IMR-90 (cell line): ENCODE data around the gene CHPT1. TPM values are rescaled to one million over a fixed set of nuclear protein-coding genes. Genes with fewer than 3 reads are reported as not detected.

Source experiments
- ATAC-seq: fragments of 200-7000 bp; cut with Tn5 transposase; 2 replicates; pipeline ENCODE4 v1.9.1; 2020; ENCODE audit warnings: low read depth, mild to moderate bottlenecking, moderate library complexity
- BruUV-seq: library from RNA; stranded (reverse); fragments of 400-500 nt; replicated peaks from 2 replicates; lab custom pipeline; 2021; lab: Mats Ljungman, UMichigan
- CTCF ChIA-PET: fragments of 300-600 bp; formaldehyde crosslinking; extraction: SDS; loops from one replicate; lab custom pipeline; 2021; ENCODE audit warnings: antibody characterized with exemption; lab: Yijun Ruan, JAX
- POLR2A ChIA-PET: fragments of 300-600 bp; sonication (Branson Sonifier 250); formaldehyde crosslinking; loops from one replicate; lab custom pipeline; 2022; ENCODE audit warnings: antibody characterized with exemption; ENCODE audit not compliant: unreplicated experiment; lab: Charles Lee
- DNase-seq: peaks from one replicate; pipeline ENCODE4 v3.0.0; 2013
- H2AFZ ChIP-seq: replicated peaks from 2 replicates; pipeline ENCODE3; 2013; ENCODE audit warnings: low read length, mild to moderate bottlenecking; ENCODE audit not compliant: poor library complexity
- H2AK5ac ChIP-seq: 2 replicates; pipeline ENCODE4 v1.6.1; 2013; ENCODE audit warnings: low read depth, low read length, inconsistent platforms
- H2AK9ac ChIP-seq: replicated peaks from 2 replicates; pipeline ENCODE3; 2013; ENCODE audit warnings: mild to moderate bottlenecking, low read depth, low read length, moderate library complexity; ENCODE audit not compliant: poor library complexity
- H2BK120ac ChIP-seq: 2 replicates; pipeline ENCODE4 v1.6.1; 2013; ENCODE audit warnings: low read depth, low read length, inconsistent platforms
- H2BK15ac ChIP-seq: 3 replicates; pipeline ENCODE4 v1.6.1; 2013; ENCODE audit warnings: low read depth, low read length, inconsistent platforms
- H2BK20ac ChIP-seq: 2 replicates; pipeline ENCODE4 v1.6.1; 2013; ENCODE audit warnings: low read depth, mild to moderate bottlenecking, inconsistent platforms, low read length, moderate library complexity
- H2BK5ac ChIP-seq: 2 replicates; pipeline ENCODE4 v1.6.1; 2013; ENCODE audit warnings: mild to moderate bottlenecking, low read depth, low read length, inconsistent platforms; ENCODE audit not compliant: poor library complexity, severe bottlenecking
- H3K14ac ChIP-seq: replicated peaks from 2 replicates; pipeline ENCODE4 v1.6.1; 2013; ENCODE audit warnings: low read depth, low read length, inconsistent platforms
- H3K18ac ChIP-seq: 2 replicates; pipeline ENCODE4 v1.6.1; 2013; ENCODE audit warnings: low read depth, low read length, control low read depth
- H3K23ac ChIP-seq: 2 replicates; pipeline ENCODE4 v1.6.1; 2013; ENCODE audit warnings: low read depth, low read length, inconsistent platforms
- H3K27ac ChIP-seq: 2 replicates; pipeline ENCODE4 v1.5.1; 2013; ENCODE audit warnings: mild to moderate bottlenecking, control low read depth, low read length; ENCODE audit not compliant: insufficient read depth
- H3K27me3 ChIP-seq: 2 replicates; pipeline ENCODE4 v1.6.1; 2013; ENCODE audit warnings: low read length; ENCODE audit not compliant: control insufficient read depth, insufficient read depth
- H3K36me3 ChIP-seq: 2 replicates; pipeline ENCODE4 v1.6.1; 2013; ENCODE audit warnings: low read length, mixed read lengths; ENCODE audit not compliant: control insufficient read depth, insufficient read depth
- H3K4ac ChIP-seq: 2 replicates; pipeline ENCODE4 v1.6.1; 2013; ENCODE audit warnings: low read depth, low read length, inconsistent platforms
- H3K4me1 ChIP-seq: 2 replicates; pipeline ENCODE4 v1.6.1; 2013; ENCODE audit warnings: low read length, mixed read lengths; ENCODE audit not compliant: control insufficient read depth, insufficient read depth
- H3K4me2 ChIP-seq: 2 replicates; pipeline ENCODE4 v1.6.1; 2013; ENCODE audit warnings: low read depth, mild to moderate bottlenecking, control low read depth, low read length, moderate library complexity
- H3K4me3 ChIP-seq: 2 replicates; pipeline ENCODE4 v1.5.1; 2013; ENCODE audit warnings: low read depth, mild to moderate bottlenecking, control low read depth, low read length, moderate library complexity; ENCODE audit not compliant: insufficient read depth
- H3K56ac ChIP-seq: 2 replicates; pipeline ENCODE4 v1.6.1; 2013; ENCODE audit warnings: low read length, inconsistent platforms; ENCODE audit not compliant: insufficient read depth; ENCODE audit errors: extremely low read depth
- H3K79me1 ChIP-seq, 2 experiments: 2 replicates each; pipeline ENCODE4 v1.6.1; 2013; ENCODE audit warnings: low read length in 2 of 2, inconsistent platforms in 1 of 2, low read depth in 1 of 2
- H3K9ac ChIP-seq: 2 replicates; pipeline ENCODE4 v1.6.1; 2013; ENCODE audit warnings: low read depth, low read length, control low read depth
- H3K9me1 ChIP-seq: 2 replicates; pipeline ENCODE4 v1.6.1; 2013; ENCODE audit warnings: low read length, inconsistent platforms; ENCODE audit not compliant: insufficient read depth
- H3K9me3 ChIP-seq: 2 replicates; pipeline ENCODE4 v1.6.1; 2013; ENCODE audit warnings: low read length; ENCODE audit not compliant: control insufficient read depth, insufficient read depth
- H4K20me1 ChIP-seq: 2 replicates; pipeline ENCODE4 v1.6.1; 2013; ENCODE audit warnings: low read length, inconsistent platforms; ENCODE audit not compliant: insufficient read depth
- H4K5ac ChIP-seq: 2 replicates; pipeline ENCODE4 v1.6.1; 2013; ENCODE audit warnings: mild to moderate bottlenecking, low read depth, low read length, control low read depth
- H4K8ac ChIP-seq, 2 experiments: 2 replicates each; pipeline ENCODE4 v1.6.1; 2013; ENCODE audit warnings: low read depth in 2 of 2, low read length in 2 of 2, control low read depth in 1 of 2, inconsistent platforms in 1 of 2
- H4K91ac ChIP-seq: 2 replicates; pipeline ENCODE4 v1.6.1; 2013; ENCODE audit warnings: low read depth, low read length, inconsistent platforms; ENCODE audit not compliant: insufficient read depth
- BHLHE40 ChIP-seq: fragments of 150-350 bp; IDR thresholded peaks from 2 replicates; pipeline ENCODE4 v1.6.1; 2016; ENCODE audit warnings: mild to moderate bottlenecking, low read depth, low read length
- CEBPB ChIP-seq: IDR thresholded peaks from 2 replicates; pipeline ENCODE4 v1.6.1; 2012; ENCODE audit warnings: low read depth, low read length, improper control_type of control experiment
- CHD1 ChIP-seq: IDR thresholded peaks from 2 replicates; pipeline ENCODE4 v1.6.1; 2012; ENCODE audit warnings: low read depth, low read length, improper control_type of control experiment
- FOS ChIP-seq: fragments of 150-350 bp; IDR thresholded peaks from 2 replicates; pipeline ENCODE4 v1.6.1; 2016; ENCODE audit warnings: low read depth, low read length
- MAFK ChIP-seq: IDR thresholded peaks from 2 replicates; pipeline ENCODE4 v1.6.1; 2012; ENCODE audit warnings: low read depth, low read length, improper control_type of control experiment
- MAZ ChIP-seq: IDR thresholded peaks from 2 replicates; pipeline ENCODE4 v1.6.1; 2012; ENCODE audit warnings: low read depth, mild to moderate bottlenecking, low read length, improper control_type of control experiment, moderate library complexity, borderline replicate concordance
- MXI1 ChIP-seq: IDR thresholded peaks from 2 replicates; pipeline ENCODE4 v1.6.1; 2012; ENCODE audit warnings: low read depth, mild to moderate bottlenecking, low read length, moderate library complexity, borderline replicate concordance
- NFE2L2 ChIP-seq: fragments of 150-350 bp; IDR thresholded peaks from 2 replicates; pipeline ENCODE4 v1.6.1; 2016; ENCODE audit warnings: low read depth, mild to moderate bottlenecking, low read length
- POLR2A ChIP-seq: IDR thresholded peaks from 2 replicates; pipeline ENCODE4 v1.6.1; 2012; ENCODE audit warnings: mild to moderate bottlenecking, low read depth, low read length
- RAD21 ChIP-seq: IDR thresholded peaks from 2 replicates; pipeline ENCODE4 v1.6.1; 2012; ENCODE audit warnings: low read length, improper control_type of control experiment
- RCOR1 ChIP-seq: IDR thresholded peaks from 2 replicates; pipeline ENCODE4 v1.6.1; 2012; ENCODE audit warnings: mild to moderate bottlenecking, low read length, improper control_type of control experiment; ENCODE audit not compliant: insufficient replicate concordance
- RFX5 ChIP-seq: IDR thresholded peaks from 2 replicates; pipeline ENCODE4 v1.8.0; 2012; ENCODE audit warnings: low read depth, mild to moderate bottlenecking, low read length, moderate library complexity
- SMC3 ChIP-seq: fragments of 150-350 bp; IDR thresholded peaks from 2 replicates; pipeline ENCODE4 v1.6.1; 2016; ENCODE audit warnings: low read depth, mild to moderate bottlenecking, antibody characterized with exemption, low read length, moderate library complexity
- WGBS, 2 experiments: methylation state at CpG; one replicate each; pipeline versions ENCODE4 v1.1.5 to v1.1.7; 2013; ENCODE audit warnings: missing lambda C conversion rate in 2 of 2; ENCODE audit not compliant: insufficient read length in 1 of 2; ENCODE audit errors: extremely low coverage in 2 of 2; 5-methylcytosine and 5-hydroxymethylcytosine counted together
- dilution Hi-C: fragments of 300-500 bp; cut with HindIII; formaldehyde crosslinking; loops from one replicate; pipeline ENCODE4 v1.14.3; 2018; ENCODE audit warnings: low sequenced_read_pairs; ENCODE audit not compliant: unreplicated experiment
- in situ Hi-C: fragments of 300-500 bp; cut with MboI; formaldehyde crosslinking; loops from 3 replicates; pipeline ENCODE4 v1.14.3; 2019; ENCODE audit warnings: low sequenced_read_pairs, inconsistent platforms, mixed read lengths
- intact Hi-C: fragments of 100-400 bp; cut with micrococcal nuclease; formaldehyde crosslinking; loops from 2 replicates; pipeline ENCODE4 v1.10.0; 2022
- polyA plus RNA-seq, 3 experiments: library from polyadenylated mRNA; depleted of rRNA; stranded (reverse); fragments of >200 nt; gene quantifications; 2 replicates each; pipeline ENCODE4 v1.2.3, GENCODE V29; 2012; ENCODE audit warnings: low replicate concordance in 1 of 3
- total RNA-seq: library from RNA; depleted of rRNA; stranded (reverse); fragments of >200 nt; gene quantifications from 2 replicates; pipeline ENCODE4 v1.2.3, GENCODE V29; 2012
- TF ChIP-seq, protein P1 (sequence below): conservative IDR thresholded peaks from 2 replicates; pipeline ENCODE4 v1.5.1; 2012; ENCODE audit warnings: mild to moderate bottlenecking, low read depth, low read length, improper control_type of control experiment
- TF ChIP-seq, protein P2 (sequence below): fragments of 150-350 bp; IDR thresholded peaks from 2 replicates; pipeline ENCODE4 v1.6.1; 2016; ENCODE audit warnings: low read depth, mild to moderate bottlenecking, low read length, moderate library complexity, borderline replicate concordance
- TF ChIP-seq, protein P3 (sequence below): fragments of 150-350 bp; IDR thresholded peaks from 2 replicates; pipeline ENCODE4 v1.6.1; 2017; ENCODE audit warnings: mild to moderate bottlenecking, antibody characterized with exemption, low read length, low read depth

Gene CHPT1
- total and polyA plus RNA-seq, 2 of the 4 experiments (the other 2 are of a cell fraction): 8.1 to 11.7 TPM

DNA sequence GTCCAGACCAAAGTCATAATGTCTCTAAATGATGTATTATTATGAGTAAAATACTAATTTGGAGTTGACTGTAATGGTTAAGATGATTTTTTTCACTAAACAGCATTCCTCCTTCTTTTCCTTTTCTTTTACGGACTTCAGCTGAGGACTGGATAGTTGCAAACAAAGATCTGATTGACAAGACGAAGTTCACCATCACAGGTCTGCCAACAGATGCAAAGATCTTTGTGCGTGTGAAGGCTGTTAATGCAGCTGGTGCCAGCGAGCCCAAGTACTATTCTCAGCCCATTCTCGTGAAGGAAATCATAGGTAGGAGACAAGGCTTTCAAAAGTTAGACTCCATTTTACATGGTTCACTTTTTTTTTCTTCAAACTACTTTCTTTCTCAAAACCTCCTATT is 29.8 kb upstream of the CHPT1 start:
- H3K56ac ChIP-seq: no peak overlapping the region
- H2BK20ac ChIP-seq: no peak overlapping the region
- no peak overlapping the region for H2AK9ac ChIP-seq
- H2AFZ ChIP-seq: no peak overlapping the region
- POLR2A ChIA-PET: no interaction called here
- DNase-seq (no peak), ATAC-seq (no peak)
- H4K20me1 ChIP-seq: no peaks in the 10 kb centered on the region
- H3K4ac ChIP-seq: no peak overlapping the region
- no peak overlapping the region for H3K4me3 ChIP-seq
- no peaks in the 10 kb centered on the region for H3K79me1 ChIP-seq
- no peaks in the 10 kb centered on the region for H3K4me1 ChIP-seq
- BruUV-seq: no TSS peak
- no peak overlapping the region for H4K8ac ChIP-seq
- H3K4me2 ChIP-seq: no peak overlapping the region
- no peak overlapping the region for H3K9ac ChIP-seq
- 60% methylated on average over 1 of the region's 5 CpGs; no CpG with 5 or more reads in 1 of the 2 experiments for WGBS, 2 experiments
- H3K27ac ChIP-seq: no peak overlapping the region
- no peak overlapping the region for H3K14ac ChIP-seq
- in situ Hi-C loops: no loop called here
- H3K27me3 ChIP-seq: peaks cover 6% of the 10 kb centered on the region
- dilution Hi-C loops: no loop called here
- no peak overlapping the region for H2BK120ac ChIP-seq
- no peak overlapping the region for H2BK15ac ChIP-seq
- CTCF ChIA-PET: interaction anchor here (0.6 kb wide), 1 partner anchor 93 kb away, joined by 3 read pairs; no protein-coding TSS in a partner anchor
- H3K9me3 ChIP-seq: no peaks in the 10 kb centered on the region
- H3K9me1 ChIP-seq: no peaks in the 10 kb centered on the region
- H4K91ac ChIP-seq: no peak overlapping the region
- H3K23ac ChIP-seq: no peak overlapping the region
- H2BK5ac ChIP-seq: no peak overlapping the region
- intact Hi-C loops: no loop called here
- TF ChIP-seq MXI1 (no peak), BHLHE40 (no peak), FOS (no peak), RFX5 (no peak), SMC3 (no peak), NFE2L2 (no peak), RAD21 (no peak), RCOR1 (no peak), CHD1 (no peak), MAFK (no peak), MAZ (no peak), POLR2A (no peak), CEBPB (no peak)
- TF ChIP-seq, protein P1, sequence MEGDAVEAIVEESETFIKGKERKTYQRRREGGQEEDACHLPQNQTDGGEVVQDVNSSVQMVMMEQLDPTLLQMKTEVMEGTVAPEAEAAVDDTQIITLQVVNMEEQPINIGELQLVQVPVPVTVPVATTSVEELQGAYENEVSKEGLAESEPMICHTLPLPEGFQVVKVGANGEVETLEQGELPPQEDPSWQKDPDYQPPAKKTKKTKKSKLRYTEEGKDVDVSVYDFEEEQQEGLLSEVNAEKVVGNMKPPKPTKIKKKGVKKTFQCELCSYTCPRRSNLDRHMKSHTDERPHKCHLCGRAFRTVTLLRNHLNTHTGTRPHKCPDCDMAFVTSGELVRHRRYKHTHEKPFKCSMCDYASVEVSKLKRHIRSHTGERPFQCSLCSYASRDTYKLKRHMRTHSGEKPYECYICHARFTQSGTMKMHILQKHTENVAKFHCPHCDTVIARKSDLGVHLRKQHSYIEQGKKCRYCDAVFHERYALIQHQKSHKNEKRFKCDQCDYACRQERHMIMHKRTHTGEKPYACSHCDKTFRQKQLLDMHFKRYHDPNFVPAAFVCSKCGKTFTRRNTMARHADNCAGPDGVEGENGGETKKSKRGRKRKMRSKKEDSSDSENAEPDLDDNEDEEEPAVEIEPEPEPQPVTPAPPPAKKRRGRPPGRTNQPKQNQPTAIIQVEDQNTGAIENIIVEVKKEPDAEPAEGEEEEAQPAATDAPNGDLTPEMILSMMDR: no peak
- TF ChIP-seq, protein P2, sequence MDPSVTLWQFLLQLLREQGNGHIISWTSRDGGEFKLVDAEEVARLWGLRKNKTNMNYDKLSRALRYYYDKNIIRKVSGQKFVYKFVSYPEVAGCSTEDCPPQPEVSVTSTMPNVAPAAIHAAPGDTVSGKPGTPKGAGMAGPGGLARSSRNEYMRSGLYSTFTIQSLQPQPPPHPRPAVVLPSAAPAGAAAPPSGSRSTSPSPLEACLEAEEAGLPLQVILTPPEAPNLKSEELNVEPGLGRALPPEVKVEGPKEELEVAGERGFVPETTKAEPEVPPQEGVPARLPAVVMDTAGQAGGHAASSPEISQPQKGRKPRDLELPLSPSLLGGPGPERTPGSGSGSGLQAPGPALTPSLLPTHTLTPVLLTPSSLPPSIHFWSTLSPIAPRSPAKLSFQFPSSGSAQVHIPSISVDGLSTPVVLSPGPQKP: no peak
- TF ChIP-seq, protein P3, sequence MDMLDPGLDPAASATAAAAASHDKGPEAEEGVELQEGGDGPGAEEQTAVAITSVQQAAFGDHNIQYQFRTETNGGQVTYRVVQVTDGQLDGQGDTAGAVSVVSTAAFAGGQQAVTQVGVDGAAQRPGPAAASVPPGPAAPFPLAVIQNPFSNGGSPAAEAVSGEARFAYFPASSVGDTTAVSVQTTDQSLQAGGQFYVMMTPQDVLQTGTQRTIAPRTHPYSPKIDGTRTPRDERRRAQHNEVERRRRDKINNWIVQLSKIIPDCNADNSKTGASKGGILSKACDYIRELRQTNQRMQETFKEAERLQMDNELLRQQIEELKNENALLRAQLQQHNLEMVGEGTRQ: no peak
- H3K18ac ChIP-seq: no peak overlapping the region
- H2AK5ac ChIP-seq: no peak overlapping the region
- no peak overlapping the region for H4K5ac ChIP-seq
- H3K36me3 ChIP-seq: no peaks in the 10 kb centered on the region
